Upper lobe of left lung (tissue), 4 donors: ENCODE data around the gene PIK3R2.

Source experiments
- POLR2A ChIP-seq, 4 donors: fragments of 450-650 bp; IDR thresholded peaks; one replicate each; pipeline ENCODE4 v1.5.1; 2016 to 2017; ENCODE audit warnings: antibody characterized with exemption in 4 of 4, mild to moderate bottlenecking in 2 of 4
- TF ChIP-seq, protein P1 (sequence below), 6 experiments: fragments of 450-650 bp in 4 of 6; fragments of 200-600 bp in 2 of 6; sonication (generic) in 2 of 6; IDR thresholded peaks; one replicate each; pipeline ENCODE4 v1.5.1; 2016 to 2019; ENCODE audit warnings: antibody characterized with exemption in 6 of 6

DNA sequence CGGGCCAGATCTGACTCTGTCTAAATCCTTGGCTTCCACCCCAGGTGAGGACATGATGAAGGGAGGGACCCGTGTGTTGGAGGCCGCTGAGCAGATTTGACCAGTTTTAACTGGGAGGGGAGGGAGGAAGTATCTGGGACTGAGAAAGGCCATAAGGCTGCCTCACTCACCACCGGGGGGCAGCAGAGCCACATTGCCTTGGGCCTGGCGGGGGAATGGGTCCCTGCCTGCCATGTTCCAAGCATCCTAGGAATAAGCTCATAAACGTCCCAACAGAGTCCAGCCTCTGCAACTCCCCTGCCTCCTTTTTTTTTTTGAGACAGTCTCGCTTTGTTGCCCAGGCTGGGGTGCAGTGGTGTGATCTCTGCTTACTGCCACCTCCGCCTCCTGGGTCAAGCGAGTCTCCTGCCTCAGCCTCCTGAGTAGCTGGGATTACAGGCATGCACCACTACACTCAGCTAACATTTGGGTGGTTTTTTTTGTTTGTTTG lies 39.9 kb upstream of the PIK3R2 start:
- TF ChIP-seq, protein P1, sequence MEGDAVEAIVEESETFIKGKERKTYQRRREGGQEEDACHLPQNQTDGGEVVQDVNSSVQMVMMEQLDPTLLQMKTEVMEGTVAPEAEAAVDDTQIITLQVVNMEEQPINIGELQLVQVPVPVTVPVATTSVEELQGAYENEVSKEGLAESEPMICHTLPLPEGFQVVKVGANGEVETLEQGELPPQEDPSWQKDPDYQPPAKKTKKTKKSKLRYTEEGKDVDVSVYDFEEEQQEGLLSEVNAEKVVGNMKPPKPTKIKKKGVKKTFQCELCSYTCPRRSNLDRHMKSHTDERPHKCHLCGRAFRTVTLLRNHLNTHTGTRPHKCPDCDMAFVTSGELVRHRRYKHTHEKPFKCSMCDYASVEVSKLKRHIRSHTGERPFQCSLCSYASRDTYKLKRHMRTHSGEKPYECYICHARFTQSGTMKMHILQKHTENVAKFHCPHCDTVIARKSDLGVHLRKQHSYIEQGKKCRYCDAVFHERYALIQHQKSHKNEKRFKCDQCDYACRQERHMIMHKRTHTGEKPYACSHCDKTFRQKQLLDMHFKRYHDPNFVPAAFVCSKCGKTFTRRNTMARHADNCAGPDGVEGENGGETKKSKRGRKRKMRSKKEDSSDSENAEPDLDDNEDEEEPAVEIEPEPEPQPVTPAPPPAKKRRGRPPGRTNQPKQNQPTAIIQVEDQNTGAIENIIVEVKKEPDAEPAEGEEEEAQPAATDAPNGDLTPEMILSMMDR (IDR thresholded peaks at IDR 0.05), result peak; percentile 74 to 85 (median 80)
- TF ChIP-seq POLR2A (IDR thresholded peaks at IDR 0.05), result no peak
